Activated T-cell treated with anti-CD3 and anti-CD28 coated beads for 24 hours (primary cell): Measurements from ENCODE around the gene MED26.

Experiments
- DNase-seq: peaks from one replicate; pipeline ENCODE4 v3.0.0-alpha.2; 2020; ENCODE audit warnings: low read depth

The MED26 gene

DNA sequence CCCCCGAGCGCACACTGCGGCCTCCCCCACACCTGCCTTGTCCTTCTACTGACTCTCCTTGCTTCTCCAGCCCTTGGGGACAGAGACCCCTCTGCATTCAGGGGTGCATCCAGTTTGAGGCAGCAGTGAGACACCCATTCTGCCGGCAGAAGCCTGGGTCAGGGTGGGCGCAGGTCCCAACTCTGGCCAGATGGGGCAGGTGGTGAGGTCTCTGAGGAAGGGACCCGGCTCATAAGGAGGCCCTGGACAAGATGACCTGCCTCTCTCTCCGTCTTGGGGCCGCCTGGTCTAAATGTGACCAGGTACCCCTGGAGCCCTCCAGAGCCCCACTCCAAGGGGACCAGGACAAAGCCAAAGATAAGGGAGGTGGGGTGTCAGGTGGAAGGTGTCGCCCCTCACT is 91.9 kb downstream of the MED26 start:
- DNase-seq = no peak

DNA sequence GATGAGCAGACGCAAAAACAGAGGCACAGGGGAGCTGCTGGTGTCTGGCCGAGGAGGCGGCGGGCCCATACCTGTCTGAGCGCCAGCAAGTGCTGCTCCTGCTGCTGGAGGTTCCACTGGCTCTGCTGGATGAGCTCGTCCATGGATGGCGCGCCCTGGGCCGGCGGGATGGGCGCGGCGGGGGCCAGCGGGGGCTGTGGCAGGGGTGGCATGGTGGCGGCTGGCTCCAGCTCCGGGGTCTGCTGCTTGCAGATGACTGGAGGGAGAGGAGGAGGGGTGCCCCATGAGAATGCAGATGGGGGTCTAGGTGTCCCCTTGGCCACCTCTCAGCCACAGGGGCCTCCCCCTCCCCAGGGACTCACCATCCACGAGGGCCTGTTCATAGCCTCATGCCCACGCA is 92.6 kb downstream of the MED26 start:
- no peak for DNase-seq

- DNase-seq = no peak
Observed at GRCh38 chr19:16532440-16533234, 95.4 kb downstream of the MED26 start.

GRCh38 chr19:16531380-16531669 is 96.7 kb downstream of the MED26 start:
- DNase-seq = no peak

DNA sequence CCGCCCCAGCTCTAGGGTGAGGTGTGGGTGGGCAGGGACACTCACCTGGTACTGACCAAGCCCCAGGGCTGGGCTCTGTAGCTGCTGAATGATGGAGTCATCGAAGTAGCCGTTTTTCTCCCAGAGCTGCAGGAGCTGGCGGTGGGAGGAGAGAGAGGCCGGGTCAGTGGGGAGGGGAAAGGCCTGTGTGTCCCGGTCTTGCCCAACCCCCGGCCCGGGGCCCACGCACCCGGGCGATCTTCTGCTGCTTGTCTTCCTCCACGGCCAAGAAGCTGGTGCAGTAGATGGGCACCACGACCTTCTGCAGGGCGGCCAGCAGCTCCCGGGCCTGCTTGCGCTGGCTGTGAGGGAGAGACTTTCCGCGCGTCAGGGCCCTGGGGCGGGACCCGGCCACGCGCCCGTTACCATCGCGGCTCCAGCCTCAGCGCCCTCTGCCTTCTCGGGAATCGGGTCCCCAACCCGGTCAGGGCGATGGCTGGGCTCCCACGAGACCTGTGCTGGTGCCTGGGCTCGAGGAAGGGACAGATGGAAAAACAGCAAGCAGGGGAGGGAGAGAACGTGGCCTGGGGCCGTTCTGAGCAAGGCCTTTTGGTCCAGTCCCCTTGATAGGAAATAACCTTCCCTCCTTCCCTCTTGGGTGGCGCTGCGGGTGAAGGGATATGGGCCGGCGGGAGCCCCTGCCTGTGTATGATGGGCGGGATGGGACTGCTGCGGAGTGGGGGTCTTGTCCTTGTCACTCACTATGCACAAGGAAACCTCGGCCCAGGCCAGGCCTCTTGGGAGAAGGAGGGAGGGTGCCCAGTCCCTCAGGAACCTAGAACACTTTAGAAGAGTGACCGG is 97.2 kb downstream of the MED26 start:
- no peak for DNase-seq

DNA sequence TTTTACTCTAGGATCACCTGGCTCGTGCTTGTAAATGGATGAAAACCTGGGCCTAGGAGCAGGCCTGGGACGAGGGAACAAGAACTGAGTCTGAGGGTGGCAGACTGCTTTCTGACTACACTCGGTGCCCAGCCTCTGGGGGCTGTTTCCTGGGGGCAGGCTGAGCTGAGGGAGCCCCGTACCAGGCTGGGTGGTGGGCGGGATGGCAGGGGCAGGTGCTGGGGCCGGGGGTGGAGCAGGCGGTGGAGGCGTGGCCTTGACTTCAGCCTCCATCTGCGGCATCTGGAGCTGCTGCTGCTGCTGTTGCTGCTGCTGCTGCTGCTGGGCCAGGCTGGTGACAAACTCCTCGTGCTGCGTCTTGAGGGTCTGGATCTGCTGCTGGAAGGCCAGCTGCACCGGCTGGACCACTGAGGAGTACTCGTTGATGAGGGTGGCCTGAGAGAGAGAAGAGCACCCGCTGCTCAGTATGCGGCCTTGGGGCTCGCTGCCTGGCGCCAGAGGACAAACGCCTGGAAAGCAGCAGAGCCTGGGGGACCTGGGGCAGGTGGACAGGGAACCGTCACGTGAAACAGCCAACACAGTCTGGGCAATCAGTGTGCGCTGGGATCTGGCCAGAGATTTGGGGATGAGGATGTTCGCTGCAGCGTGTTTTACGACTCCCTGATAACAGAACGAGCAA is 98.4 kb downstream of the MED26 start:
- DNase-seq = no peak

GRCh38 chr19:16527971-16528521 is 100.0 kb downstream of the MED26 start:
- DNase-seq = peak; percentile 14

DNA sequence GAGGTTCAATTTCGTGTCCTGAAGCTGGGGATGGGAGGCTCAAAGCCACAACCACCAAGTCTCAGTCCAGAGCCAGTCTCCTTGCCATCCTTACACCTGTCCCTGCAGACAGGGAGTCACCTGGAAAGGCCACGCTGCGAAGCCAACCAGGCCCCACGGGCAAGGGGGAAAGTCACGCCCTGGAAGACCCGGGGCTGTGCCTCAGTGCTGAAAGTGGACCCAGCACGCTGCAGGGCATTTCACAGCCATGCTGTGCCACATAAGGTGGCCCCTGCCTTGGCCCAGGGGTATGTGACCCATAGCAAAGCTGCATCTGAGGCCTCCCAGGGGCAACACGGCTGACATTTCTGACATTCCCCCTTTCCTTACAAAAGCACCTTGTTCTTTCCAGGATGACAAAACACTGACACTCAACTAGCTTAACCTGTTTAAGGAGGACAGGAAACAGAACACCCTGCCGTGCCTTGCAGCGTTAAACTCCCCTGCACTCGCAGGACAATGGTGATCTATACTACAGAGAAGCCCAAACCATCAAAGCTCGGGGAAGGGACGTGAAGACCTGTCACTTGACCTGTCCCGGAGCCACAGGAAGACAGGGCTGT is 100.6 kb downstream of the MED26 start:
- DNase-seq = no peak

- no peak for DNase-seq
Observed at GRCh38 chr19:16525751-16526481, 102.1 kb downstream of the MED26 start.

DNA sequence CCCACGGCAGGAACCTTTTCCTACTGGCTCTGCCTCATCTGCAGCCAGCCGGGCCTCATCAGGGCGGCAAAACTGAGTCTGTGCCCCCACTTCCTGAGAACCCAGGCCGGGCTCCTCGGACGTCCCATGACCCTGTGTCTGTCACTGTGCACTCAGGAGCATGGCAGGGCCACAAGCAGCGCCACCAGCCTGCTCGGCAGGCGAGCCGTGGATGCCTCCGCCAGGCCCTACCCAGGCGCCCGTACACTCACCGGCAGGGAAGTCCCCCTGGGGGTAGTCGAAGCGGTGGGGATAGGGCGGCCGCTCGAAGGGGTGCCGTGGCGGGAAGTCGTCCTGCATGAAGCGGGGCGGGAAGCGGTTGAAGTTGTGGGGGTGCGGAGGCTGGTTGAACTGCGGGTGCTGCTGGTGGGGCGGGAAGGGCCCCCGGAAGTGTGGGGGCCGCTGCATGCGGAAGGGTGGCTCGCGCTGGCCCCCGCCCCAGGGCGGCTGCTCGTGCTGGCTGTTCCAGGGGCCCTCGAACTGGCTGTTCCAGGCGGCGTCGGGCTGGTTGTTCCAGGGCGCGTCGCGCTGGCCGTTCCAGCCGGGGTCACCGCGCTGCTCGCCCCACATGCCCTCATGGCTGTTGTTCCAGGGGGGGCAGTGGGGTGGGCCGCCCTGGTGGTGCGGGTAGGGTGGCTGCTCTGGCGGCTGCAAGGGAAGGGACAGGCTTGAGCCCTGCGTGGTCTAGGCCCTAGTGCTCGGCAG is 102.8 kb downstream of the MED26 start:
- DNase-seq = no peak
